Cardiac muscle cell (in vitro differentiated cells and primary cell): ENCODE results near the gene CACNA1S. TPM values are rescaled to one million over a fixed set of nuclear protein-coding genes. Genes with fewer than 3 reads are reported as not detected.
A peak's percentile ranks its signal among the peaks of the same experiment; 100 is the strongest.

Source experiments
- DNase-seq, 2 donors: peaks; one replicate each; pipeline versions ENCODE4 v3.0.0 to v3.0.0-alpha.2; 2010 to 2017; ENCODE audit warnings: low read depth in 1 of 2, low spot score in 1 of 2
- H3K27ac ChIP-seq: fragments of 200-600 bp; sonication (generic); 2 replicates; pipeline ENCODE4 v1.5.1; 2016
- H3K27me3 ChIP-seq: fragments of 200-600 bp; sonication (generic); 2 replicates; pipeline ENCODE4 v1.6.0; 2016; ENCODE audit warnings: control low read depth
- H3K36me3 ChIP-seq: fragments of 200-600 bp; sonication (generic); 2 replicates; pipeline ENCODE4 v1.5.1; 2016; ENCODE audit warnings: control low read depth
- H3K4me1 ChIP-seq: fragments of 200-600 bp; sonication (generic); 2 replicates; pipeline ENCODE4 v1.8.1; 2017; ENCODE audit warnings: low read depth, mild to moderate bottlenecking, mixed run types
- H3K4me3 ChIP-seq: fragments of 200-600 bp; sonication (generic); 2 replicates; pipeline ENCODE4 v1.5.1; 2016; ENCODE audit warnings: mild to moderate bottlenecking
- H3K9me3 ChIP-seq: fragments of 200-600 bp; sonication (generic); 2 replicates; pipeline ENCODE4 v1.5.1; 2017; ENCODE audit warnings: low read depth, mild to moderate bottlenecking, control low read depth
- CTCF ChIP-seq: IDR thresholded peaks from 2 replicates; pipeline ENCODE4 v1.5.1; 2012; ENCODE audit warnings: low read depth, mild to moderate bottlenecking, low read length
- polyA plus RNA-seq: library from polyadenylated mRNA; unstranded; fragments of >200 nt; fragmentation: Nextera tagmentation; extraction: Ambion mirVana; gene quantifications from 2 replicates; pipeline ENCODE4 v1.2.1, GENCODE V29; 2016
- total RNA-seq: library from RNA; depleted of rRNA; stranded (reverse); fragments of >200 nt; gene quantifications from 2 replicates; pipeline ENCODE4 v1.2.3, GENCODE V29; 2016

The CACNA1S gene
- total and polyA plus RNA-seq, 2 experiments from 2014 or later = 0.30 TPM; not detected in 1

DNA sequence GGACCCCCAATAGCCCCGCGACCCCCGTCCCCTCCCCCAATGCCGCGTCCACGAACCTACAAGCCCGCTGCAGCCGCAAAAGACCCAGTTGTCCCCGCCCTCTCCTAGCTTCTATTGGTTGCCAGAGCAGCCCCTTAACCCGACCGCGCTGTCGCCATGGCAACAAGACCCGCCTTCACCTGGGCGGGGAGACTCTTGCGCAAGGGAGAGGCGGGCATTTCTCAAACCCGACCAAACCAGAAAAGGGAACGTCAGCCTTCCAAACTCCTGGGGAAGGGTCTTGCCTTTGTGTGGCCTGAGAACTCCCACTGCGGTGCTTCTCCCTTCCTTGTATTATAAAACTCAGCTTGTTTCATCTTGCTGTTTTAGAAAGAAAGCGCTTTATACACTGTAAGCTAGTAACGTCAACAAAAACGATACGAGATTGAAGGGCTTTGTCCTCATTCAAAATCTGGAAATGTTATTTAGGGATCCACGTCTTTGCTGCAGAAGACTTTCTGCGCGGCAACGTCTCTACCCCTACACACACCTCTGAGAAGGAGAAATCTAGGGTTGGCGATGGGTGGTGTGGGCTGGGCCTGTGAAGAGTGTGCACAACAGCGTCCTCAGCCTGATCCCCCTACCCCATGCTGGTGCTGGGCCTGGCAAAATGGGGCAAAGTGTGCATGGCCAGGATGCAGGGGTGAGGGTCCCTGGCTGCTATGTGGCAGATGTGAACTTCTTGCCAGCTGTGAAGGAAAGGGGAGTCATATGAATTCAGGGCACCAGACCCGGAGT, 42.4 kb upstream of the CACNA1S start, which contains the start of gene TMEM9:
TMEM9 (minus strand) TSS at position 86 of the 777 bp plus-strand sequence. CDS start 551 bp downstream, outside the sequence.
- H3K9me3 ChIP-seq = no peaks in the 10 kb centered on the region
- peaks cover 21% of the 10 kb centered on the region for H3K36me3 ChIP-seq
- TF ChIP-seq CTCF = no peak
- H3K4me1 ChIP-seq = peaks cover 9% of the 10 kb centered on the region
- H3K27me3 ChIP-seq = no peaks in the 10 kb centered on the region
- DNase-seq = peak; percentile 97 to 98
- H3K4me3 ChIP-seq = peak within 1 kb of the TSS; percentile 89
- H3K27ac ChIP-seq = peak within 1 kb of the TSS; percentile 38

DNA sequence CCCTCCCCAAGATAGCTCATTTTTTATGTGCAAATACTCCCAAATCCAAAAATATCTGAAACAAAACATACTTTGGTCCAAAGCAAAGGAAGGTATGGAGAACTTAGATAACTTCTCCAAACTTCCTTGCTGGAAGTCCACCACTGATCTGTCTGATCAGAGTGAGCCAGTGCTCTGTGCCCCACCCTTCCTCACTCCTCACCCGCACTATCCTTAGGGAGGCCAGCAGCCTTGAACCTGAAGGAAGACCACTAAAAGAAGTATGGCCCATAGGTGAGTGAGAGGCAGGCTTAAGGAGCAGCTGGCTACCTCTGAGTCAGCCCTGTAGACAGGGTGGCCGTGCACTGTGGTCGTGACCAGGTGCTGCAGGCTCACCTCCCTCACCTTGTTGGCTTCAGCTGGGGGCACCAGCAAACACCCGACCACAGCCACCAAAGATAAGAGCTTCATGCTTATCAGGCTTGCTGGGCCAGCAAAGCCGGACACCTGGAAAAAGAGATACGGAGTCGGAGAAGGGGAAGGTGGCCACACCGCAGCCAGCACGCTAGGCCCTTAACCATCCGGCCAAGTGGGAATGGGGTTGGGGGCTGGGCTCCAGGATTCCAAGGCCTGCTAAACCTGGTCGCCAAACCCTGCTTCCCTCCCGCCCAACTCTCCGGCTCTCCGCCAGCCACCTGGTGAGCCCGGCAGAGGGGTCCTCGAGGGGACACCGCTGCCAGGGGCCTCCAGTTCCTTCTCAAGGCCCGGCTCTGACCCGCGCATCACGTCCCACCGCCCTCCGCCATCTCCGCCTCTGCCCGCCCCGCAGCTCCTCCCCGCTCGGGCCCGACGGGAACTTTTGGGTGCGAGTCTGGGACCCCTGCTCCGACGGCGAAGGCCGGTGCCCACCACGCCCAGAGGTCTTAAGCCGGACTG, 41.5 kb upstream of the CACNA1S start:
- DNase-seq = peak in 1 of 2 donors; percentile 71
- peaks cover 9% of the 10 kb centered on the region for H3K4me1 ChIP-seq
- no peaks in the 10 kb centered on the region for H3K27me3 ChIP-seq
- H3K4me3 ChIP-seq = peak overlapping the region; percentile 89
- H3K27ac ChIP-seq = peak overlapping the region; percentile 38
- no peak for TF ChIP-seq CTCF
- peaks cover 28% of the 10 kb centered on the region for H3K36me3 ChIP-seq
- no peaks in the 10 kb centered on the region for H3K9me3 ChIP-seq

DNA sequence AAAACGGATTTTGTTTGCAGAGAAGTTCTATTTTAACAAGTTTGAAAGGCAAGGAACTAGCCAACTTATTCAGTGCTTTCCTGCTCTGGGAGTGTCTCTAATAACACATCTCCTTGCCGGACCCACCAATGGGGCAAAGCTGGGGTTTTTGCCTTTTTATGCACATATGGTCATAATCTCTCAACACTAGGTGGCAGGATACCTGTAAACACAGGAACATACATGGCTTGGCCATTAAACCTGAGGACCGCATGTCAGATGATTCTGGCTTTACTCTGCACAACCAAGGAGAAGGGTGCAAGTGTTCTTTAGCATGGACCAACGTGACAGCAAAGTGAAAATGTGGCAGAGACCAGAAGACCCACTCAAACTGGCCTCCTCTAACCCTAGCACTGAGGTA, 37.2 kb upstream of the CACNA1S start:
- Histone ChIP-seq H3K36me3 (peaks cover 55% of the 10 kb centered on the region), H3K4me1 (peaks cover 5% of the 10 kb centered on the region), H3K27ac (no peak overlapping the region), H3K9me3 (no peaks in the 10 kb centered on the region), H3K27me3 (no peaks in the 10 kb centered on the region), H3K4me3 (no peak overlapping the region)
- peak; percentile 41 for TF ChIP-seq CTCF
- DNase-seq = peak; percentile 44 to 49

DNA sequence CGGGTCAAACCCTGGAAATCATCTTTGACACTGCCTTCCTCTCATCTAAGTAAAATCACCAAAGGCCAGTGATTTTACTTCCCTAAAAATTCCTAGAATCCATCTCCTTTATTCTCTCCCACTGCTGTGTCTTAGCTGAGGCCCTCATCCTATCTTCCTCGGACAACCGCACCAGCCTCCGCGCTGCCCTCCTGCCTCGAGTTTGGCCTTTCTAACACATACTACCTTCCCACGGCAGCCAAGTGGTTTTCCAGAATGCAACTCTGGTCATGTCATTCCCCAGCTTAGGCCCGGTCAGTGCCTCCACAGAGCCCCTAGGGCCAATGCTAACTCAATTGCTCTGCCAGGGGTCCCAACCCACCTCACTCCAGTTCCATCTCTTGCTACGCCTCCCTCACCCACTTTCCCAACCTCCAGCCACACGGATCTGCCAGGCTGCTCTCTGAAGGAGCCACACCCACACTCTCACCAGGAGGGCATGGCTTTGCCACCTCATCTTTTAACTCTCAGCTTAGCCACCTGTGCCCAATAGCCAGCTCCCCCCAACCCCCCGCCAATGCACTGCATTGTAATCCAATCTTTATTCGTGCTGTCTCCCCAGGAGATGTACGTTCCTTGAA, 35.3 kb upstream of the CACNA1S start:
- no peak for TF ChIP-seq CTCF
- H3K9me3 ChIP-seq = no peaks in the 10 kb centered on the region
- no peaks in the 10 kb centered on the region for H3K27me3 ChIP-seq
- H3K4me3 ChIP-seq = no peak overlapping the region
- H3K27ac ChIP-seq = no peak overlapping the region
- H3K4me1 ChIP-seq = no peaks in the 10 kb centered on the region
- DNase-seq = no peak
- H3K36me3 ChIP-seq = peaks cover 72% of the 10 kb centered on the region

GRCh38 chr1:201146626-201147390, 34.6 kb upstream of the CACNA1S start:
- Histone ChIP-seq H3K9me3 (no peaks in the 10 kb centered on the region), H3K4me1 (no peaks in the 10 kb centered on the region), H3K27ac (no peak overlapping the region), H3K4me3 (no peak overlapping the region), H3K36me3 (peaks cover 71% of the 10 kb centered on the region), H3K27me3 (no peaks in the 10 kb centered on the region)
- no peak for TF ChIP-seq CTCF
- DNase-seq = no peak
